Superior temporal gyrus (tissue), 1 donor: Measurements from ENCODE around the gene COL6A5.

Experiments
- DNase-seq: peaks from one replicate; pipeline ENCODE4 v3.0.0-alpha.2; 2016; ENCODE audit errors: extremely low spot score

The COL6A5 gene

DNA sequence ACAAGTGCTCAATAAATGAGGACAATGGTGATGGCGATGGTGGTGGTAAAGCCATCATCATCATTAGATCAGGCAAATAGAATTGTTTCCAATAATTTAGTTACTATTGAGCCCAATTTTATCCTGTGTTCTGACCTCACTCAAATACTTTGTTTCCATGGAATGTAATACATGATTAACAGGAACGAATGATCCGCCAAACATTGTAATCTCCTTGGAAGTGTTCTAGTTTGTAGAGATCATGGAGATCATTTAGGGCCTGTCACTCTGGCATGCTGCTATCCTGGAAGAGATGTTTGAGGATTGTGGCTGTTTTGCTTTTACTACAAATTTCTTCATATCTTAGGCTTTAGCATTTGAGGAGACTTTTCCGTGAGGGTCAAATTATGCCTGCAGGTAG is 174.3 kb downstream of the COL6A5 start:
- DNase-seq, result no peak

DNA sequence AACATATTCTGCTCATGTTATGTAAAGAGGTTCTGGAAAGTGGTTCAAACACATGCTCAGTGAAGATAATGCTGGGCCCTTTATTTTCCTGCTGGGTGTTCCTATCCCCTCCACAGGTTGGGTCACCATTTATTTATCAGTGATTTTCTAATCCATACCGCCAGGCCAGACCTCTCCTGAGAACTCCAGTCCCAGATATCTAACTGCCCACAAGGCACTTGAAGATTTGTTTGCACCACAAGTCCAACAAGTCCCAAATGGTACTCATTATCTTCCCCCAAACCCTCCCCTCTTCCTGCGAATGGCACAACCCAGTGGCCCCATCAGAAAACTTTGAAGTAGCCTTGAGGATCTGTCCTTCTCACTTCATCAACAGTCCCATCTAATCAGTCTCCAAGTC is 176.9 kb downstream of the COL6A5 start:
- DNase-seq, result no peak

DNA sequence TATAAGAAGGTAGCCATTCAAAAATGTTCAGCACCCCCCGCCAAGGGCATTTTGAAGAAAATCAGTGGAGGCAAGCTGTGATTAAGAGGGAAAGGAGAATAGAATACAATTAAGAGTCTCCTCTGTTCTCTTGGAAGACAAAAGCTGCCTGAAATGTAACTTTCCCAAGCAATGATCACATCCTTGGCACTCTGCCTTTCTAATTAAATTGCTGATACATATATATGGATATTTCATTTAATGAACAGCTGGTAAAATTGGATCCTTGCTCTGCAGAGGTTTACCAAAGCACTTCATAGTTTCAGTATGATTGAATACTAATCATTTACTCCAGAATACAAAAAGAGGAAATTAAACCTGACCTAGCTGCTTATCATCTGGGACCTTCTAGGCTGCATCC is 182.0 kb downstream of the COL6A5 start:
- DNase-seq, result no peak

DNA sequence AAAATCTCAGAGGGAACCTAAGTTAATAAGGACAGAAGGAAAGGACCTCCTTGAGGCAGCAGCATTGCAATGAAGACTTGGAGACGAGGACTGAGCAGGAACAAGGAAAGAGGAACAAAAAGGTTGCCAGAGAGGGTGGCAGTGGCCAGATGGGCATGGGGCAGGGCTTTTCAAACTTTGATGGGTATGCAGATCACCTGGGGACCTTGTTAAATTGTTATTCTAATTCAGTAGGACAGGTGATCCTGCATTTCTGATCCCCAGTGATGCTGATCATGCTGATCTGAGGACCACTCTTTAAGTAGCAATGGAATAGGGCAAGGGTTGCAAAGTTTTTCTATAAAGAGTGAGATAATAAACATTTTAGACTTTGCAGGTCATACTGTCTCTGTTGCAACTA is 182.6 kb downstream of the COL6A5 start:
- no peak for DNase-seq

DNA sequence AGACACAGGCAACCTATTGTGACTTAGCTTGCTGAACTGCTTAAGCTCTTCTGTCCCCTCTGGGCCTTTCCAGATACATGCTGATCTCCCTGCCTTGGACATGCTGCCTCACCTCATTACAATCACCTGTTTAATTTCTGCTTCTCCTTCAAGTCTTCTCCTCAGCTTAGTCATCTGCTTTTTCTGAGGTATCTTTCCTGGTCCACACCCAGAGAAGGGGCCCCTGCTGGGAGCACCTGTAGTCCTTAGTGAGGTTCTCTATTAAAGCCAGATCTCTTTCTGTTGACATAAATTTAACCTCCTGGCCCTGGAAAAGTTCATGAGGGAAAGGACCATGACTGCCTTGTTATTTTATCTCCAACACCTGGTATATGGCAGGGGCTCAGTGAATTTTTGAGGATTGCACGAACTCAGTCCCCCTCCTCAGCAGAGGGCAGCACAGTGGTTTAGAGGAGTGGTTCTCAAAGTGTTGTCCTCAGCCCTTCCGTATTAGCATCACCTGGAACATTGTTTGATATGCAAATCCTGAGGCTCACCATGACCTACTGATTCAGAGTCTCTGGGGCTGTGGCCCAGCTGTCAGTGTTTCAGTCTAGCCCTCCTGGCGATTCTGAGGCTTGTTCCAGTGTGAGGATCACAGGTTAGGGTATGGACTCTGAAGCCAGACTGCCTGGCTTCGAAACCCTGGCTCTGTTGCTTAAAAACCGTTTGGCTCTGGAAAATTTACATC is 184.2 kb downstream of the COL6A5 start:
- no peak for DNase-seq

DNA sequence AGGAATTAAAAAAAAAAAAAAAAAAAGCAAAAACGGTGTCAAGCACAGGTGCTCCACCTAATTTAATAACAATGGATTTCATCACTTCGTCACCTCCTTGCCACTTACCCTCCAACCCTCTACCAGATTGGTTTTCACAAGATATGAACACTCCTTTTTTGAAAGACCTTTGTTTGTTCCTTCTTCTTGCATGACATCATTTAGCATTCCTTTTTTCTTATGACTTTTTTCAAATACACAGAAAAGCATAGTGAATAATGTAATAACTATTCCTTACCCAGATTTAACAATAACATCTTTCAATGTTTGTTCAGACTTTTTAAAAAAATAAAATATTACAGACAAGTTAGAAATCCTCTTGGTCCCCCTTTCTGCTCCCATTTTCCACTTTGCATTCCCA is 187.8 kb downstream of the COL6A5 start:
- DNase-seq, result no peak
